ENCODE data around the gene CFAP61.

Gene CFAP61

GRCh38 chr20:20363799-20364592 is 311.7 kb downstream of the CFAP61 start:
- TF ChIP-seq CTCF (IDR thresholded peaks at IDR 0.05; ENCODE audit: low read depth, low read length): no peak

GRCh38 chr20:20364593-20365479 is 312.5 kb downstream of the CFAP61 start:
- no peak for TF ChIP-seq CTCF (IDR thresholded peaks at IDR 0.05; ENCODE audit: low read depth, low read length)
- no peak overlapping the region for H3K4me3 ChIP-seq (ENCODE audit: low read depth, low read length)

More at GRCh38 chr20:20363799-20364592, 311.7 kb downstream of the CFAP61 start:
- H3K4me3 ChIP-seq (ENCODE audit: low read depth, low read length): no peak overlapping the region

GRCh38 chr20:20365480-20366161 is 313.3 kb downstream of the CFAP61 start:
- H3K4me3 ChIP-seq (ENCODE audit: low read depth, low read length): no peak overlapping the region
- TF ChIP-seq CTCF (IDR thresholded peaks at IDR 0.05; ENCODE audit: low read depth, low read length): no peak

- TF ChIP-seq CTCF (IDR thresholded peaks at IDR 0.05; ENCODE audit: low read depth, low read length): no peak
- H3K4me3 ChIP-seq (ENCODE audit: low read depth, low read length): no peak overlapping the region
Observed at GRCh38 chr20:20366551-20366875, 314.2 kb downstream of the CFAP61 start.

- no peak overlapping the region for H3K4me3 ChIP-seq (ENCODE audit: low read depth, low read length)
Observed at GRCh38 chr20:20366876-20367574, 314.7 kb downstream of the CFAP61 start.

More at GRCh38 chr20:20366876-20367574, 314.7 kb downstream of the CFAP61 start:
- TF ChIP-seq CTCF (IDR thresholded peaks at IDR 0.05; ENCODE audit: low read depth, low read length): no peak

Measured in WI38 (cell line).